ENCODE measurements around the gene KRTAP4-6.
"Not testable (repeated sequence)": the region's sequence is repeated elsewhere in the genome, so short reads cannot be mapped to it uniquely, and the experiment has no call there.

KRTAP4-6 gene

GRCh38 chr17:41104386-41105038 lies 35.8 kb downstream of the KRTAP4-6 start:
- not testable (repeated sequence) for DNase-seq

DNA sequence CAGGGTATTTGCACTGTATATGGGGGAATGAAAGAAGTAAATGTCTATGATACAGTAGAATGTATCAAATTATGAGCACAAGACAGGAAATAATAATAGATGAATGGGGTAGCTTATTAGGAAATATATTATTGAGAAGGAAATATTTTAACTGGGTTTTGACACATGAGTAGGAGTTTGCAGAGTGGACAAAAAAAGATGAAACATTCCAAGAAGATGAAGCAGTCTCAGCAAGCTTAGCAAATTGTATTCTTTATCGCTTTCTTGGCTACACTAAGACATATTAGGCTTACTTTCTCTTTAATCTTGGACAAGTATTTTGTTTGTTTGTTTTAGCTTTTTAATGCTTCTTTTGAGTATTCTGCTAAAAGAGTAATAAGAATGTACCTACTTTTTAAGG lies 36.4 kb downstream of the KRTAP4-6 start:
- DNase-seq: no peak

DNA sequence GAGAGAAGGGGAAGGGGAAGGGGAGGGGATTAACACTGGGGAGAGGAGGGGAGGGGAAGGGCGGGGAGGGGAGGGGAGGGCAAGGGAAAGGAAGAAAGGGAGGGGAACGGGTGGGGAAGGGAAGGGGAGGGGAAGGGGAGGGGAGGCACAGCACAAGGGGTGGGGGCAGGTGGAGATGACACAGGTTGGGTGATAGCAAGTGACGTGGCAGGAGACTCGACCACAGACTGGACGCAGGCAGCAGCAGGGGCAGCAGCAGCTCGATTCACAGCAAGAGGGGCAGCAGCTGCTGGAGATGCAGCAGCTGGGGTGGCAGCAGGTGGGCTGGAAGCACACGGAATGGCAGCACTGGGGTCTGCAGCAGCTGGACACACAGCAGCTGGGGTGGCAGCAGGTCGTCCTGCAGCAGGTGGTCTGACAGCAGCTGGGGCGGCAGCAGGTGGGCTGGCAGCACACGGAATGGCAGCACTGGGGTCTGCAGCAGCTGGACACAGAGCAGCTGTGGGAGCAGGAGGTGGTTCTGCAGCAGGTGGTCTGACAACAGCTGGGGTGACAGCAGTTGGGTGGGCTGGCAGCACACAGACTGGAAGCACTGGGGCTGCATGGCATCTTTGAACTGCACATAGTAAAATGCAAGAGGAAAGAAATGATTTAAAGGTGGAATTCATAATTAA lies 38.6 kb downstream of the KRTAP4-6 start, which contains the start of gene KRTAP4-16:
KRTAP4-16 (minus strand) TSS at position 624 of the 674 bp plus-strand sequence; CDS start at position 624, 0 bp downstream.
- DNase-seq: no peak

DNA sequence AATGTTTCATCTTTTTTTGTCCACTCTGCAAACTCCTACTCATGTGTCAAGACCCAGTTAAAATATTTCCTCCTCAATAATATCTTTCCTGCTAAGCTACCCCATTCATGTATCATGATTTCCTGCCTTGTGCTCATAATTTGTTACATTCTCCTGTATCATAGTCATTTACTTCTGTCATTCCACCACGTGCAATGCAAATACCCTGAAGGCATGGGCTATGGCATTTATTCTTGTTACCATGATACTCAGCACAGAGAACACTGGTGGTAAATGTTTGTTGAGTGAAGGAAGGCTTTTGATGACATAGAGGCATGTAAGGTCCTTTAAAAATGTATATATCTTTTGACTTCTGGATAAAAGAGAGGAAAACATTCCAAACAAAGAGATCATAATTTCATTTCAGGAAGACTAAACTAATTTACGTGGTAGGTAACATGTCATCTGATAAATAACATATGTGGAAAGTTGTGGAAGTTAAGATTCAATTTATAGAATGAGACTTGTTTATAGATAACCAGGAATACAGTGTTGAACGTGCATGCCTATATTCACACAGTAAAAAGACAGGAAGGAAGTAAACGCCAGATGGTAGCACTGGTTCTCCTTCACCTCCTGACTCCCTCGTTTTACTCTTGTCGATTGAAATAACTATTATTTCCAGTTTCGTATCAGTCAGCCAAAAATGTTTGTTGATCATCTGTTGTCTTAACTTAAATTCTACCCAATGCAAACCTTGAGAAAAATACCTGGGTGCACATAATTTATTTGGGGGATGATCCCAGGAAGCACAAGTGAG lies 40.5 kb downstream of the KRTAP4-6 start:
- DNase-seq: not testable (repeated sequence)

GRCh38 chr17:41098481-41098880 lies 41.9 kb downstream of the KRTAP4-6 start:
- no peak for DNase-seq

- DNase-seq: no peak
Observed at GRCh38 chr17:41098042-41098441, 42.3 kb downstream of the KRTAP4-6 start, which contains the start of gene KRTAP4-8. Gene KRTAP4-8, minus strand, starts transcription at chr17:41098142. Its CDS starts 58 bp downstream, at chr17:41098084.

- DNase-seq: no peak
Observed at GRCh38 chr17:41096055-41096454, 44.3 kb downstream of the KRTAP4-6 start.

All from NCI-H446 (cell line).